ENCODE measurements around the gene PSEN1.

DNA sequence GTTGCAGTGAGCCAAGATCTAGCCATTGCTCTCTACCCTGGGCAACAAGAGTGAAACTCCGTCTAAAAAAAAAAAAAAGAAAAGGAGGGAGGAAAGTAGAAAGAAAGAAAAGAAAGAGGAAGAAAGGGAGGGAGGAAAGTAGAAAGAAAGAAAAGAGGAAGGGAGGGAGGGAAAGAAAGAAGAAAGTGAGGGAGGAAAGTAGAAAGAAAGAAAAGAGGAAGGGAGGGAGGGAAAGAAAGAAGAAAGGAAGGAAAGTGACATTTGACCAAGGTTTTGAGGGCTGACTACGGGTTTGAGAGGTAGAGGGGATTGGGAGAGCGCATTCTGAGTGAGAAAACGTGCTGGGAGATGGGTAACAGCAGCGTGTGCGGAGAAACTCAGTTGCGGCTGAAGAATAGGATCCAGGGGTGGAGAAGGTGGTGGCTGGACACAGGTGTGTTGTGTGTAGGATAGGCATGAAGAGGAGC lies 100.5 kb downstream of the PSEN1 start:
- TF ChIP-seq, protein P1, sequence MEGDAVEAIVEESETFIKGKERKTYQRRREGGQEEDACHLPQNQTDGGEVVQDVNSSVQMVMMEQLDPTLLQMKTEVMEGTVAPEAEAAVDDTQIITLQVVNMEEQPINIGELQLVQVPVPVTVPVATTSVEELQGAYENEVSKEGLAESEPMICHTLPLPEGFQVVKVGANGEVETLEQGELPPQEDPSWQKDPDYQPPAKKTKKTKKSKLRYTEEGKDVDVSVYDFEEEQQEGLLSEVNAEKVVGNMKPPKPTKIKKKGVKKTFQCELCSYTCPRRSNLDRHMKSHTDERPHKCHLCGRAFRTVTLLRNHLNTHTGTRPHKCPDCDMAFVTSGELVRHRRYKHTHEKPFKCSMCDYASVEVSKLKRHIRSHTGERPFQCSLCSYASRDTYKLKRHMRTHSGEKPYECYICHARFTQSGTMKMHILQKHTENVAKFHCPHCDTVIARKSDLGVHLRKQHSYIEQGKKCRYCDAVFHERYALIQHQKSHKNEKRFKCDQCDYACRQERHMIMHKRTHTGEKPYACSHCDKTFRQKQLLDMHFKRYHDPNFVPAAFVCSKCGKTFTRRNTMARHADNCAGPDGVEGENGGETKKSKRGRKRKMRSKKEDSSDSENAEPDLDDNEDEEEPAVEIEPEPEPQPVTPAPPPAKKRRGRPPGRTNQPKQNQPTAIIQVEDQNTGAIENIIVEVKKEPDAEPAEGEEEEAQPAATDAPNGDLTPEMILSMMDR (conservative IDR thresholded peaks at IDR 0.05; ENCODE audit: low read depth, low read length): no peak
- no peak for TF ChIP-seq EZH2 (IDR thresholded peaks at IDR 0.05; ENCODE audit: borderline replicate concordance, low read depth, low read length, poor library complexity, severe bottlenecking)
